Parathyroid adenoma (tissue), 2 donors: Measurements from ENCODE around the gene SLC4A9.

ENCODE experiments used
- H2AFZ ChIP-seq: fragments of 300-600 bp; sonication (generic); one replicate; pipeline ENCODE4 v1.7.0; 2017; ENCODE audit warnings: antibody characterized with exemption, mild to moderate bottlenecking
- H3K27ac ChIP-seq: fragments of 300-600 bp; sonication (generic); one replicate; pipeline ENCODE4 v1.7.0; 2017
- H3K27me3 ChIP-seq: fragments of 300-600 bp; sonication (generic); one replicate; pipeline ENCODE4 v1.7.0; 2017; ENCODE audit warnings: low read length; ENCODE audit not compliant: control insufficient read depth, insufficient read depth
- H3K36me3 ChIP-seq: fragments of 300-600 bp; sonication (generic); one replicate; pipeline ENCODE4 v1.7.0; 2017; ENCODE audit warnings: low read length; ENCODE audit not compliant: control insufficient read depth, insufficient read depth
- H3K4me1 ChIP-seq: fragments of 300-600 bp; sonication (generic); one replicate; pipeline ENCODE4 v1.7.0; 2017; ENCODE audit warnings: control low read depth
- H3K4me2 ChIP-seq: fragments of 300-600 bp; sonication (generic); one replicate; pipeline ENCODE4 v1.7.0; 2017; ENCODE audit warnings: low read length
- H3K4me3 ChIP-seq: fragments of 300-600 bp; sonication (generic); one replicate; pipeline ENCODE4 v1.7.0; 2017; ENCODE audit warnings: low read depth, low read length
- H3K79me2 ChIP-seq: fragments of 300-600 bp; sonication (generic); one replicate; pipeline ENCODE4 v1.7.0; 2017; ENCODE audit warnings: control low read depth
- H3K9ac ChIP-seq: fragments of 300-600 bp; sonication (generic); one replicate; pipeline ENCODE4 v1.7.0; 2017; ENCODE audit warnings: mild to moderate bottlenecking
- H3K9me3 ChIP-seq: fragments of 300-600 bp; sonication (generic); one replicate; pipeline ENCODE4 v1.7.0; 2017; ENCODE audit warnings: low read length; ENCODE audit not compliant: control insufficient read depth
- TF ChIP-seq, protein P1 (sequence below): fragments of 300-600 bp; sonication (generic); IDR thresholded peaks from one replicate; pipeline ENCODE4 v1.7.0; 2017; ENCODE audit warnings: antibody characterized with exemption, mild to moderate bottlenecking
- donor health status: primary hyperparathyroidism.

SLC4A9 gene

DNA sequence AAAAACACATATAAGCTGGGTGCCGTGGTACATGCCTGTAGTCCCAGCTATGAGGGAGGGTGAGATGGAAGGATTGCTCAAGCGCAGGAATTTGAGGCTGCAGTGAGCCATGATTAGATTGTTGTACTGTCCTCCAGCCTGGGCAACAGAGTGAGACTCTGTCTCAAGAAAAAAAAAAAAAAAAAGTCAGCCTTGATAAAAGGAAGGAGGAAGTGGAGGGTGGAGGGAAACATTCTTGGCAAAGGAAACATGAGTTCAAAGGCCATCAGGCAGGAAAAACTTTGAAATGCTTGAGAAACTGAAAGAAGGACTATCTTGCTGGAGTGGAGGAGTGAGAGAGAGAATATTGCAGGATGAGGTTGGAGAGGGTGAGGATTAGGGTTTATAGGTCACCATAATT is 23.3 kb downstream of the SLC4A9 start:
- Histone ChIP-seq H3K4me1 (no peaks in the 10 kb centered on the region), H3K36me3 (no peaks in the 10 kb centered on the region), H3K4me3 (no peak overlapping the region), H3K4me2 (no peak overlapping the region), H3K79me2 (no peaks in the 10 kb centered on the region), H3K27me3 (no peaks in the 10 kb centered on the region), H3K9me3 (no peaks in the 10 kb centered on the region), H3K27ac (no peak overlapping the region), H2AFZ (no peak overlapping the region), H3K9ac (no peak overlapping the region)
- TF ChIP-seq, protein P1, sequence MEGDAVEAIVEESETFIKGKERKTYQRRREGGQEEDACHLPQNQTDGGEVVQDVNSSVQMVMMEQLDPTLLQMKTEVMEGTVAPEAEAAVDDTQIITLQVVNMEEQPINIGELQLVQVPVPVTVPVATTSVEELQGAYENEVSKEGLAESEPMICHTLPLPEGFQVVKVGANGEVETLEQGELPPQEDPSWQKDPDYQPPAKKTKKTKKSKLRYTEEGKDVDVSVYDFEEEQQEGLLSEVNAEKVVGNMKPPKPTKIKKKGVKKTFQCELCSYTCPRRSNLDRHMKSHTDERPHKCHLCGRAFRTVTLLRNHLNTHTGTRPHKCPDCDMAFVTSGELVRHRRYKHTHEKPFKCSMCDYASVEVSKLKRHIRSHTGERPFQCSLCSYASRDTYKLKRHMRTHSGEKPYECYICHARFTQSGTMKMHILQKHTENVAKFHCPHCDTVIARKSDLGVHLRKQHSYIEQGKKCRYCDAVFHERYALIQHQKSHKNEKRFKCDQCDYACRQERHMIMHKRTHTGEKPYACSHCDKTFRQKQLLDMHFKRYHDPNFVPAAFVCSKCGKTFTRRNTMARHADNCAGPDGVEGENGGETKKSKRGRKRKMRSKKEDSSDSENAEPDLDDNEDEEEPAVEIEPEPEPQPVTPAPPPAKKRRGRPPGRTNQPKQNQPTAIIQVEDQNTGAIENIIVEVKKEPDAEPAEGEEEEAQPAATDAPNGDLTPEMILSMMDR, result no peak

DNA sequence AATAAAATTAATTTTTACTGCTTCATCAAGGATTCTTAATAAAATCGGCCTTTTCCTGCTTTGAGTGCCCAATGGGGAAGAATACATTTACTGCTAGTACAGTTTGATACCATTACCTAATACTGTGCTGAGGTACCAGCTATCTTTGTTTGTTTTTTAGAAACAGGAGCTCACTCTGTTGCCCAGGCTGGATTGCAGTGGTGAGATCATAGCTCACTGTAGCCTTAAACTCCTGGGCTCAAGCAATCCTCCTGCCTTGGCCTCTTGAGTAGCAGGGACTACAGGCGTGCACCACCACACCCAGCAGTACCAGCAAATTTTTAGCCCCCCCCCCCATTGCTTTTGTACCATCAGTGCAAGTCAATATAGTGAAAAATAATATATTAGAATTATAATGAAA is 28.1 kb downstream of the SLC4A9 start:
- Histone ChIP-seq H3K4me1 (no peaks in the 10 kb centered on the region), H3K9ac (no peak overlapping the region), H3K9me3 (no peaks in the 10 kb centered on the region), H2AFZ (no peak overlapping the region), H3K4me3 (no peak overlapping the region), H3K27ac (no peak overlapping the region), H3K27me3 (no peaks in the 10 kb centered on the region), H3K4me2 (no peak overlapping the region), H3K79me2 (no peaks in the 10 kb centered on the region), H3K36me3 (no peaks in the 10 kb centered on the region)
- TF ChIP-seq, protein P1, result no peak

DNA sequence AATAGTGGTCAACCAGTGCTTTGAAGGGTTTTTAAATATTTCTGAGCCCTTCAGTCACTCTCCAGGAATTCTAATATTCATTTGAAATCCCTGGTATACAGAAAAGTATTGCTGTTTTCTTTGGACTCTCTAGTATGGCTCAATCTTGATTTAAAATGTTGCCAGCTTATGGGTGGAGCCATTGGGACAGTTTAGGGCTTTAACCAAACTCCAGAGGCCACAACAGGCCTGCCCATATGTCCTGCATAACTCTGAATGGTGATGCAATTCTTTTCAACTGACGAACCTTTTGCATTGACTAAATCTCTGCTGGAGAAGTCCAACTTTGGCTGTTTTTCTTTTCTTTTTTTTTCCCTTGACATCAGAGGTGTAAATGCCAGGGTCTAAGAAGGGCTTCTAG is 31.3 kb downstream of the SLC4A9 start:
- Histone ChIP-seq H3K4me2 (no peak overlapping the region), H3K36me3 (no peaks in the 10 kb centered on the region), H3K27me3 (no peaks in the 10 kb centered on the region), H3K9me3 (no peaks in the 10 kb centered on the region), H3K9ac (no peak overlapping the region), H3K4me3 (no peak overlapping the region), H2AFZ (no peak overlapping the region), H3K79me2 (no peaks in the 10 kb centered on the region), H3K4me1 (no peaks in the 10 kb centered on the region), H3K27ac (no peak overlapping the region)
- TF ChIP-seq, protein P1, result no peak

DNA sequence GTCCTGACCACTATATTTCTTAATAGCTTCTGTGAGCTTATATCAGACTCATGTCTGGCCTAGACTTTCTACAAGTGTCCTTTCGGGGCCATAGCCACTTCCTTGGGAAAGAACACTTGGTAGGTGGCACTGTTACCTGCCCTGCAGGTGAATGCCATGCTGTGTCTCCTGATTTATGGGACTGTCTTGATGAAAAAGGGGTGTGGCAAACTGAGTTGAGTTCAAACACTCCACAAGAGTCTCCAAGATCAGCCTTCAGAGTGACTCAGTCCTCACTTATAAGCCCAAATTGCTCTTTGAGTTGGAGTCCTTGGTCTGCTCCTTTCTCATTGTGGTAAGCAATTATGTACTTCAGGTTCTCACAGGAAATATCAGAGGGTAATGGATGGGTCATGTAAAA is 31.7 kb downstream of the SLC4A9 start:
- H3K4me3 ChIP-seq, result no peak overlapping the region
- no peaks in the 10 kb centered on the region for H3K4me1 ChIP-seq
- no peaks in the 10 kb centered on the region for H3K27me3 ChIP-seq
- no peak overlapping the region for H3K4me2 ChIP-seq
- no peak overlapping the region for H3K9ac ChIP-seq
- H3K27ac ChIP-seq, result no peak overlapping the region
- no peaks in the 10 kb centered on the region for H3K79me2 ChIP-seq
- no peak overlapping the region for H2AFZ ChIP-seq
- no peaks in the 10 kb centered on the region for H3K36me3 ChIP-seq
- TF ChIP-seq, protein P1, result no peak
- H3K9me3 ChIP-seq, result no peaks in the 10 kb centered on the region

DNA sequence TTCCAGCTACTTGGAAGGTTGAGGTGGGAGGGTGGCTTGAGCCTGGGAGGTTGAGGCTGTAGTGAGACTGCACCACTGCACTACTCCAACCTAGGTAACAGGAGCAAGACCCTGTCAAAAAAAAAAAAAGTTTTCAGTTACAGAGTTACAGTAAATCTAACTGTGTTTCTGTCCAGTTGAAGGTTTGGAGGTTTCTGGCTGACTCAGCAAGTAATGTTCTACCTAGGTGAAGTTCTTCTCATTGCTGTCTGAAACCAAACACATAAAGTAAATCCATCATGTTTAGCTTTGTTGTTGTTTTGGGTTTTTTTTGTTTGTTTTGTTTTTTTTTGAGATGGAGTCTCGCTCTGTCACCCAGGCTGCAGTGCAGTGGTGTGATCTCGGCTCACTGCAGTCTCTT is 33.7 kb downstream of the SLC4A9 start:
- H3K4me3 ChIP-seq, result no peak overlapping the region
- H3K9ac ChIP-seq, result no peak overlapping the region
- H3K4me2 ChIP-seq, result no peak overlapping the region
- no peaks in the 10 kb centered on the region for H3K9me3 ChIP-seq
- H3K4me1 ChIP-seq, result no peaks in the 10 kb centered on the region
- no peak overlapping the region for H2AFZ ChIP-seq
- no peaks in the 10 kb centered on the region for H3K27me3 ChIP-seq
- H3K36me3 ChIP-seq, result no peaks in the 10 kb centered on the region
- no peak overlapping the region for H3K27ac ChIP-seq
- TF ChIP-seq, protein P1, result no peak
- no peaks in the 10 kb centered on the region for H3K79me2 ChIP-seq
